Fibroblast of upper back skin (primary cell): ENCODE measurements around the gene IFNA16.
"Not testable (repeated sequence)": the region's sequence is repeated elsewhere in the genome, so short reads cannot be mapped to it uniquely, and the experiment has no call there.

Experiments
- DNase-seq: peaks from one replicate; pipeline ENCODE4 v3.0.0-alpha.2; 2013

IFNA16 gene

DNA sequence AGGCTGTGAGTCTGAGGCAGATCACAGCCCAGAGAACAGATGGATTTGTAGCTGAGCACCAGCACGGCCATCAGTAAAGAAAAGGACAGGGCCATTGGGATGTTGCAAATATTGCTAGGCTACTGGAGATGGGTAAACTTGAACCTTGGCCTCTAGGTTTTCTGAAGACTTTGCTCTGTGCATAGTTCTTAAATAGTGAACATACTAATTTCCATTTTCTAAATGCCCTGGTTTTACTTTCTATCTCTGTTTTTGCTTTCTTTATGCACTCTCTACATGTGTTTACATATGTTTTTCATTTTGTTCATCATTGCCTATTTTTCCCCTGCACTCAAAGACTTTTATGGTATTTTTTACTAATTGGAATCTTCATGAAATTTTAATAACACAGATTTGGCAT, at the start of gene IFNA16:
TSS of gene IFNA16 (minus strand) at position 101 of the 400 bp plus-strand sequence. CDS start at position 95, 6 bp downstream.
- DNase-seq: not testable (repeated sequence)

DNA sequence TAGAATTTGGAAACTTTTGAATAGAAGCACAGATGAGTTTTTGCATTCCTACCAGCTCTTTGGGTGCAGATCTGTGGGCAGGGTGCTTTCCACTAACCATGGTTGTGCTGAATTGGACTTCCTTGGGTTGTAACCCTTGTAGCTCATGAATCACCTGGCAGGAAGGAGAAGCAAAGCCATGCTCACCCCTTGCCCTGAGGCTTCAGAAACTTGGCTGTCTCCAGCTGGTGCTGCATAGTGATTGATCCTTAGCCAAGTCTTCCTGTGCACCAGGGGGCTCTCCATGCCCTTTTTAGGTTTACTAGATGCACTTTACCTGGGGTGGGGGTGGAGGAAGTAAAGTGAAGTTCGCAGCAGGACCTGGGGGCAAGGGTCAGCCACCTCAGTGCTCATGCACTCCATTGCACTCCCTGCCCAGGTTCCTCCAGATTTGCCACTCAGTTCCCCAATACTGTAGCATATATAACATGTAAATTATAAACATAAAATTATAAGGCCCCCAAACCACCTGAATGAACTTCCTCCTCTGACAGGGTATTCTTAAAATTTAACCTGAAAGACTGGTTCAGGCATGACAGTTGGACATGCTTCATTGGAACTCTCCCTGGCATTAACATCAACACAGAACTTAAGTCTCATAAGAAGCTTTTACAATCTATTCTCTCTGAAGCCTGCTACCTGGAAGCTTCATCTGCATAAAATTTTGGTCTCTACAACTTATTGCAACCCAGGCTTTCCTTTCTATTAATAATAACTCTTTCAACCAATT, 48.5 kb upstream of the IFNA16 start:
- DNase-seq: no peak

DNA sequence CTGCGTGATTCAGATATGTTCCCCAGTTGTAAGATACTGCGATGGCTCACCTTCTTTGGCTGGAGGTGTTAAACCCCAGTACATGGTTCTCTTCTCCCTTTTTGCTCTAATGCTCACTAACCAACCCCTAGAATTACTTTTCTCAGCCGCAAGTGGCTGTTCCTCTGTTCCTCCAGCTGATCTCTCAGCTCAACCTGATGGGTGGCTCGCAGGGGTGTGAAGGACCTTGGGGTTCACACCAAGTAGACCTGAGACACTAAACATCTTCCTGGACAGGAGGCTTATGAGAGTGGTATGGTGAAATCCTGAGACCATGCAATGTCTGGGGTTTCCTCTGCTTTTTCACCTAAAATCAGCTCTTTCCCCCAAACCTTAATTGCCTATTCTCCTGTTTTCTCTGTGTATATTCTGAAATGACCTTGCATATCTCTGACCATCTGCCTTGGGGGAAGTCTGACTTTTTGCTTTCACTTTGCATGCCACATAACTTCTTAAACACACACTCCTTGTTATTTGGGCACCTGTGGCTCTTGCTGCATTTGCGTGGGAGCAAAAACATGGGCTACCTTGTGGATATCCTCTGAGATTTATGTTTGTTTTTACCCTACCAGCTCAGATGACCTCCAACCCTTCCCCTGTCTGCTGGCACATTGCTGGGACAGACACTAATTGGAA, 38.6 kb upstream of the IFNA16 start:
- DNase-seq: no peak

GRCh38 chr9:21252721-21253547, 35.8 kb upstream of the IFNA16 start:
- DNase-seq: peak; percentile 13

DNA sequence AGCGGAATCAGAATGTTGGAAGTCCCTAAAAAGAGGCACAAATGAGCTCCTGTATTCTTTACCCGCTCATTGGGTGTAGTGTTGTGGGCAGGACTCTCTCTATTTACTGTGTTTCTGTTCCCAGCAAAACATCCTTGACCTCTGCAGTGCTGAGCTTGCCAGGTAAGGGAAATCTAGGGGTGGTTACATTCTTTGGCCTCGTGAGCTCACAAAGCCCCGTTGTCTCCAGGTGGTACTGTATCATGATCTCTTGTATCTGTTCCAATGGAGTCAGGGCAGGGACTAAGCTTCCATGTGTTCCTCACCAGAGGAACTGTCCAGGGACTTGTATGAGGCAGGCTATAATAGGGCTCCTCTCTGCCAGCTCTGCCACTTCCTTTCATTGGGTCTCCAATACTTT, 34.5 kb upstream of the IFNA16 start:
- DNase-seq: no peak

DNA sequence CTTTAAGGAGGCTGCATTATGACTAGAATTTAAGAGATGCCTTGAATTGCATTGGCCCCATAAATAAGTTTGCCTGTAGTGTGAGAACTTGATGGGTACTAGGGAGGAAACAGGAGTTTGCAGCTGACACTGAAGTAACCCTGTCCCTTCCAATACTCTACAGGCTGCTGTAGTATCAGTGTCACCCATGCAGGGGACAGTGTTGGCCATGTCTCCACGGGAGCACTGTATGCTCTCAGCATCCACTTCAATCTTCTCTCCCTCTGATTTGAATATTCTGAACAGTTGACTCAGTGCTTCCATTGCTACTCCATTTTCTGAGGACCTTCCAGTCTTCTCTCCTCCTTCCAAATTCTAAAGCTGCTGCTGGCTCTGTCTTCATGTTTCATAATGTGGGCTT, 34.1 kb upstream of the IFNA16 start:
- DNase-seq: no peak

DNA sequence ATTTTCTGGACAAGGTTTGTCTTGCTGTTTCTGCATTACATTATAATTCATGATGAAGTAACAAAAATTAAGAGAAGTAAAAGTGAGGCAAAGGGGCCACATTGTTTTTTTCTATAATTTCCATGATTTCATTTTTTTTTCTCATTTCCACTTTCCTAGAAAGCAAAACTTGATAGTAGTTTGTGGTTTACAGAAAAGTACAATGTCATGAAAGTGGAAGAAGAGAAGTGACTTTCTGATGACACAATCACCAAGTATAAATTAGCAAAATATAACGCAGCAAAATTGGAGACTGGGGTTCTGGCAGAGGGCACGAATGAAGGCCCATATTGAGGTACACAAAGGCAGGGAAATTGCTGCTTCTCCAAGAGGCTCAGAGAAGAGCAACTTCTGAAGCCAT, 27.7 kb upstream of the IFNA16 start:
- DNase-seq: no peak

DNA sequence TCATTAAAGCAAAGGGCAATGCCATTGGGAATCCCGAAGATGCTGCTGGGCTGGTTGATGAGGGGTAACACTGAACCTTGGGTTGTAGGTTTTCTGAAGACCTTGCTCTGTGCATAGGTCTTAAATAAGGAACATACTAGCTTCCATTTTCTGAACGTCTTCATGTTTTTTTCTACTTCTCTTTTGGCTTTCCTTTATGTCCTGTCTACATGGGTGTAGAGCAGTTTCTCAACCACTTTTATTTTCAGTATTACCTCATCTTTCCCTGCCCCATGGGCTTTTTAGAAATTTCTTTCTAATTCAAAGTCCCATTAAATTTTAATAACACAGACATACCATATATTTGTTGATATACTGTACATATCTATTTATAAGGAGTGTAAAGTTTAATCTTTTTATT, 22.8 kb upstream of the IFNA16 start, which contains the start of gene IFNA14:
TSS of gene IFNA14 (minus strand) at position 95 of the 400 bp plus-strand sequence. CDS start at position 25, 70 bp downstream.
- DNase-seq: no peak

GRCh38 chr9:21236360-21236714, 19.2 kb upstream of the IFNA16 start:
- not testable (repeated sequence) for DNase-seq

- peak; percentile 27 for DNase-seq
Measured at GRCh38 chr9:21235468-21236359, 18.6 kb upstream of the IFNA16 start.

DNA sequence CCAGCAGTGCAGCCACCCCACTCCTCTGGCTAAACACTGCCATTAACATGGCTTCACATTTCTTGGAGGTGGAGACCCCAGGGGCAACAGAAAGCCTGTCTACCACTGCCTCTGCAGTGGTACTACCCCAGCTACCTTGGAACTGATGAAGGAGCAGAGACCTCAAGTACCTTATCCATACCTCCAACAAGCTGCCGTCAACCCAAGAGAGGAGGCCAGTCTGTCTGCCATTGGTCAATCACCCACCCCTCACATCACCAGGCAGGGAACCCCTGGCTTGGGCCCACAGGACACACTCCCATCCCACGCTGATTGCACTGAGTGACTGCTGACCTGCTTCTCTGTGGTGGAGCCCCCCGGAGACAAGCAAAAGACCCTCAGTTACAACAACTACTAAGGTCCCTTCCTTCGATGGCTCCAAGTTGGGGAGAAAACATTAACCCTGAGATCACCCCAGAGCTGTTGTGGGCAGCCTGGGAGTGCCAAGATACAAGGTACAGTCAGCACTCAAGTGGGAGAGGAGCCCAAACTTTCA, 17.1 kb upstream of the IFNA16 start:
- no peak for DNase-seq

DNA sequence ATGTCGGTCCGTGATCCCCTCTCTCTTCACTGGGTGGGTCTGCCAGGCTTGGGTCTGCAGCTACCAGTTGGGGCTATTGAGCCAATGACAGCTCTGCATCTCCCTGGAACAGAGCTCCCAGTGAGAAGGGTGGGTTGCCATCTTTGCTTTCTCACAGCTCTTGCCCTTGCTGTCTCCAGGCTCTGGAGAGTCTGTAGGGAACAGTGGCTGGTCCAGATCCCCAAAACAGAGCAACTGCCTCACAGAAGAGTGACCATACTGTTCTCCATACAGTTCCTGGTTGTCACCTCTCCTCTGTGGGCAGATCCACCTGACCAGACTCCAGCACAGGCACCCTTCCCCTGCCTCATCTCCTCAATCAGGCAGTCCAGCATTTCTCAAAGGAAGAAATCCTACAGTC, 16.1 kb upstream of the IFNA16 start:
- DNase-seq: no peak

DNA sequence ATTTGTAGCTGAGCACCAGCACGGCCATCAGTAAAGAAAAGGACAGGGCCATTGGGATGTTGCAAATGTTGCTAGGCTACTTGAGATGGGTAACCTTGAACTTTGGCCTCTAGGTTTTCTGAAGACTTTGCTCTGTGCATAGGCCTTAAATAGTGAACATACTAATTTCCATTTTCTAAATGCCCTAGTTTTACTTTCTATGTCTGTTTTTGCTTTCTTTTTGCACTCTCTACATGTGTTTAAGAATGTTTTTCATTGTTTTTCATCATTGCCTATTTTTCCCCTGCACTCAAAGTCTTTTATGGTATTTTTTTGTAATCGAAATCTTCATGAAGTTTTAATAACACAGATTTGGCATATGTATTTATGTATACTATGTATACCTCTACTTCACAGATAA, 11.0 kb upstream of the IFNA16 start, which contains the start of gene IFNA17:
TSS of gene IFNA17 (minus strand) at position 101 of the 400 bp plus-strand sequence. CDS start at position 52, 49 bp downstream.
- DNase-seq: no peak

DNA sequence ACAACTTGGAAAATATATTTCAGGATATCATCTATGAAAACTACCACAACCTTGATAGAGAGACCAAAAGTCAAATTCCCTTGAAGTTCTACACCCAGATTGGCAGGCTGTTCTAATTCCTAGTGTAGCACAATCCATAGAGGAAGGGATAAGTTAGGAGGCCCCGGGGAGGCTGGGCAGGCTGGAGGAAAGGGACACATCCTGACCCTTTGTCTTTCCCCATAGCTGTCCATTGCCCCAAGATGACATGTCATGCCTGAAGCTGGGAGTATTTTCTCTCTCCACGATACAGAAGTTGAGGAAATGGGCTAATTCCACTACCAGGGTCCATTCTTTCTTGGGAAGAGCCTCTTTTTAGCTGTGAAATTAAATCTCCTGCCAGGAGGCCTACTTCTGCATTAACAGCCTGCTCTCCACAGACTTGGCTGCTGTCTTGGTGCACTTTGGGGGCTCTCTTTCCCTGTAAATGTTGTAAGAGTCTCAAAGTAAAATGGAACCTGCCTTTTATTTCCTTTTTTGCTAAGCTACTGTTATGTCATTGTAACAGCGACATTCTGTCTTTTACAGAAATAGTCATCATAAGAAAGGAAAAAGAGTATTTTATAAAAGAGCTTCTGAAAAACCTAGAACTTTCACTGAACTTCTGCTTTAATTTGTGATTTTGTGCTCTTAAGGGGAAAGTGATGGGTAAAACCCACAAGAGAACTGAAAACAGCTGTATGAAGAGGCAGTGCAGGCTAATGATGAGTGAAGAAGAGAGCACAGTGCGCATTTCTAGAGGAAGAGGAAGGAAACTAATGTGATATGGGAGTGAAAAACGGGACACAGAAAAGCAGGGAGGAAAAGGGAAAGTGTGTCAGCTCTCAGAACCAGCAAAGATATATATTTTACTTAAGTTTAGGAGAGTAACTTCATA, 3.4 kb downstream of the IFNA16 start:
- not testable (repeated sequence) for DNase-seq

DNA sequence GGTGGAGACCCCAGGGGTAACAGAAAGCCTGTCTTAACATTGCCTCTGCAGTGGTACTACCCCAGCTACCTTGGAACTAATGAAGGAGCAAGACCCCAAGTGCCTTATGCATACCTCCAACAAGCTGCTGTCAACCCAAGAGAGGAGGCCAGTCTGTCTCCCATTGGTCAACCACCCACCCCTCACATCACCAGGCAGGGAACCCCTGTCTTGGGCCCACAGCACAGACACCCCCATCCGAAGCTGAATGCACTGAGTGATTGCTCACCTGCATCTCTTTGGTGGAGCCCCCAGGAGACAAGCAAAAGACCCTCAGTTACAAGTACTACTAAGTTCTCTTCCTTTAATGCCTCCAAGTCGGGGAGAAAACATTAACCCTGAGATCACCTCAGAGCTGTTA, 5.0 kb downstream of the IFNA16 start:
- not testable (repeated sequence) for DNase-seq

DNA sequence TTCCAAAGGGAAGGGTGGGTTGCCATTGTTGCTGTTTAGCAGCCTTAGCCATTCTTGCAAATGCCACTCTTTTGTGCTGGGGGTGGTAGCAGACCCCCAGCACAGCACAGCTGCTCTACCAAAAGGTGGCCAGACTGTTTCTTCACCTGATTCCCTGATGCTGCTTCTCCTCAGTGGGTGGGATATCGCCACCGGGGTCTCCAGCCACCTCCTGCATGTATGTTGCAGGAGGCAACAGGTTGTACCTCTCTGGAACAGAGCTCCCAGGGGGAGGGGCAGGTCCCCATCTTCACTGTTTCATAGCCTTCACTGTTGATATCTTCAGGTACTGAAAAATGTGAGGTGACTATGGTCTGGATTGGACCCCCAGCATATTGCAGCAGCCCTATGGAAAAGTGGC, 6.3 kb downstream of the IFNA16 start:
- DNase-seq: not testable (repeated sequence)

- no peak for DNase-seq
Measured at GRCh38 chr9:21210311-21210710, 6.8 kb downstream of the IFNA16 start.

DNA sequence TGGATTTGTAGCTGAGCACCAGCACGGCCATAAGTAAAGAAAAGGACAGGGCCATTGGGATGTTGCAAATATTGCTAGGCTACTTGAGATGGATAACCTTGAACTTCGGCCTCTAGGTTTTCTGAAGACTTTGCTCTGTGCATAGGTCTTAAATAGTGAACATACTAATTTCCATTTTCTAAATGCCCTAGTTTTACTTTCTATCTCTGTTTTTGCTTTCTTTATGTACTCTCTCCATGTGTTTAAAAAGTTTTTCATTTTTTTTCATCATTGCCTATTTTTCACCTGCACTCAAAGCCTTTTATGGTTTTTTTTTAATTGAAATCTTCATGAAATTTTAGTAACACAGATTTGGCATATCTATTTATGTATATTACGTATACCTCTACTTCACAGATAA, 10.1 kb downstream of the IFNA16 start, which contains the start of gene IFNA10:
TSS of gene IFNA10 (minus strand) at position 101 of the 400 bp plus-strand sequence. CDS start at position 55, 46 bp downstream.
- not testable (repeated sequence) for DNase-seq

DNA sequence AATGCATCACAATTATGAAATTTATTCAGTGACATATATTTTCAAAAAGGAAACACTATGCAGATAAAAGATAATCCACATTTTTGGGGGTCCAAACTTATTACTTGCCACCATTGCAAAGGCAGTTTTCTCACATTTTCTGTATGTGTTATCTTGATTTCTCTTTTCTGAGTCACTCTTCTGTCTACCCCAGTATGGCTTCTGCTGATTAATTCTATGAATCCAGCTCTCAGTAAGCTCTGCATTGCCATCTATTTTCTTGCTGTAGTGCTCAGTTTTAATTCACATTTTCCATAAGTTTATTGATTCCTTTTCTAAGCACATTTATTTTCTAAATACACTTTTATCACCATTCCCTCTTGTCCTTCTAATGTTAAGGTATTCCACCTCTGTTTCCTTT, 11.9 kb downstream of the IFNA16 start:
- no peak for DNase-seq

DNA sequence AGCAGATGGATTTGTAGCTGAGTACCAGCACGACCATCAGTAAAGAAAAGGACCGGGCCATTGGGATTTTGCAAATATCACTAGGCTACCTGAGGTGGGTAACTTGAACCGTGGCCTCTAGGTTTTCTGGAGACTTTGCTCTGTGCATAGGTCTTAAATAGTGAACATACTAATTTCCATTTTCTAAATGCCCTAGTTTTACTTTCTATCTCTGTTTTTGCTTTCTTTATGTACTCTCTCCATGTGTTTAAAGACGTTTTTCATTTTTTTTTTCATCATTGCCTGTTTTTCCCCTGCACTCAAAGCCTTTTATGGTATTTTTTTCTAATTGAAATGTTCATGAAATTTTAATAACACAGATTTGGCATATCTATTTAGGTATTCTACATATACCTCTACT, 15.0 kb downstream of the IFNA16 start, which contains the start of gene IFNA7:
TSS of gene IFNA7 (minus strand) at position 101 of the 400 bp plus-strand sequence. CDS start at position 61, 40 bp downstream.
- DNase-seq: not testable (repeated sequence)
